Astrocyte (in vitro differentiated cells and primary cell): Measurements from ENCODE around the gene GCNT2. TPM values are rescaled to one million over a fixed set of nuclear protein-coding genes. Genes with fewer than 3 reads are reported as not detected.
"Not testable (repeated sequence)": the region's sequence is repeated elsewhere in the genome, so short reads cannot be mapped to it uniquely, and the experiment has no call there.

ENCODE experiments used
- DNase-seq: peaks from one replicate; pipeline ENCODE4 v3.0.0-alpha.2; 2010; ENCODE audit warnings: low read depth
- FAIRE-seq: peaks from 2 replicates; lab custom pipeline; 2011; peaks lifted over from hg19 to GRCh38; lab: Jason Lieb, UNC
- H2AFZ ChIP-seq: 2 replicates; pipeline ENCODE4 v1.6.0; 2012; ENCODE audit warnings: low read depth, low read length, inconsistent platforms
- H3K27ac ChIP-seq: 2 replicates; pipeline ENCODE4 v1.5.1; 2011; ENCODE audit warnings: low read depth, low read length, inconsistent platforms
- H3K27me3 ChIP-seq: 2 replicates; pipeline ENCODE4 v1.6.0; 2011; ENCODE audit warnings: low read length, inconsistent platforms; ENCODE audit not compliant: insufficient read depth
- H3K36me3 ChIP-seq: 2 replicates; pipeline ENCODE4 v1.5.1; 2011; ENCODE audit warnings: low read length, inconsistent platforms; ENCODE audit not compliant: insufficient read depth
- H3K4me1 ChIP-seq: 2 replicates; pipeline ENCODE4 v1.5.1; 2011; ENCODE audit warnings: low read length, inconsistent platforms; ENCODE audit not compliant: insufficient read depth
- H3K4me2 ChIP-seq: 2 replicates; pipeline ENCODE4 v1.6.0; 2012; ENCODE audit warnings: low read length, inconsistent platforms
- H3K4me3 ChIP-seq: 2 replicates; pipeline ENCODE4 v1.5.1; 2011; ENCODE audit warnings: low read depth, mild to moderate bottlenecking, low read length, inconsistent platforms; ENCODE audit not compliant: insufficient read depth
- H3K79me2 ChIP-seq: 2 replicates; pipeline ENCODE4 v1.6.0; 2012; ENCODE audit warnings: mild to moderate bottlenecking, low read length, inconsistent platforms; ENCODE audit not compliant: insufficient read depth
- H3K9ac ChIP-seq: 2 replicates; pipeline ENCODE4 v1.6.0; 2012; ENCODE audit warnings: mild to moderate bottlenecking, low read length, inconsistent platforms
- H3K9me3 ChIP-seq: 2 replicates; pipeline ENCODE4 v1.5.1; 2012; ENCODE audit warnings: low read depth, mild to moderate bottlenecking, low read length, inconsistent platforms; ENCODE audit not compliant: insufficient read depth
- H4K20me1 ChIP-seq: 2 replicates; pipeline ENCODE4 v1.6.0; 2012; ENCODE audit warnings: low read length, inconsistent platforms; ENCODE audit not compliant: insufficient read depth
- H3K27ac Mint-ChIP-seq: one replicate; pipeline ENCODE4 v1.8.0; 2021; ENCODE audit warnings: mild to moderate bottlenecking, mixed read lengths; ENCODE audit not compliant: unreplicated experiment
- H3K27me3 Mint-ChIP-seq: one replicate; pipeline ENCODE4 v1.8.0; 2021; ENCODE audit warnings: low read depth, mixed read lengths; ENCODE audit not compliant: unreplicated experiment
- H3K36me3 Mint-ChIP-seq: one replicate; pipeline ENCODE4 v1.8.0; 2021; ENCODE audit warnings: low read depth, mixed read lengths; ENCODE audit not compliant: unreplicated experiment
- H3K4me1 Mint-ChIP-seq: one replicate; pipeline ENCODE4 v1.8.0; 2021; ENCODE audit warnings: low read depth, mixed read lengths; ENCODE audit not compliant: unreplicated experiment
- H3K4me3 Mint-ChIP-seq: one replicate; pipeline ENCODE4 v1.8.0; 2021; ENCODE audit warnings: mild to moderate bottlenecking, moderate library complexity, mixed read lengths; ENCODE audit not compliant: unreplicated experiment
- H3K9me3 Mint-ChIP-seq: one replicate; pipeline ENCODE4 v1.8.0; 2021; ENCODE audit warnings: mild to moderate bottlenecking, mixed read lengths; ENCODE audit not compliant: unreplicated experiment
- CTCF ChIP-seq: IDR thresholded peaks from 2 replicates; pipeline ENCODE4 v1.5.1; 2011; ENCODE audit warnings: low read depth, mild to moderate bottlenecking, inconsistent platforms, low read length, moderate library complexity; ENCODE audit not compliant: insufficient read depth
- EZH2 ChIP-seq: IDR thresholded peaks from 2 replicates; pipeline ENCODE4 v1.6.1; 2012; ENCODE audit warnings: mild to moderate bottlenecking, low read length, inconsistent platforms; ENCODE audit not compliant: insufficient read depth
- total RNA-seq: library from RNA; stranded (reverse); gene quantifications from 2 replicates; pipeline ENCODE4 v1.2.1, GENCODE V29; 2021

GCNT2 gene
- total RNA-seq, 1 donor from 2014 or later, result 14.8 TPM

GRCh38 chr6:10485406-10485805 lies 35.7 kb upstream of the GCNT2 start:
- no peak overlapping the region for H3K27ac Mint-ChIP-seq
- H3K4me3 Mint-ChIP-seq, result no peak overlapping the region
- FAIRE-seq, result no peak
- Histone ChIP-seq H2AFZ (no peak overlapping the region), H3K79me2 (no peaks in the 10 kb centered on the region), H3K4me1 (peaks cover 3% of the 10 kb centered on the region), H3K36me3 (no peaks in the 10 kb centered on the region), H3K9me3 (no peaks in the 10 kb centered on the region), H4K20me1 (no peaks in the 10 kb centered on the region), H3K4me2 (no peak overlapping the region), H3K27ac (no peak overlapping the region), H3K4me3 (no peak overlapping the region), H3K9ac (no peak overlapping the region), H3K27me3 (no peaks in the 10 kb centered on the region)
- TF ChIP-seq CTCF (no peak), EZH2 (no peak)
- no peak for DNase-seq
- peaks cover 22% of the 10 kb centered on the region for H3K27me3 Mint-ChIP-seq
- H3K36me3 Mint-ChIP-seq, result no peaks in the 10 kb centered on the region
- peaks cover 13% of the 10 kb centered on the region for H3K4me1 Mint-ChIP-seq
- H3K9me3 Mint-ChIP-seq, result no peaks in the 10 kb centered on the region

- Histone ChIP-seq H3K9me3 (no peaks in the 10 kb centered on the region), H3K79me2 (no peaks in the 10 kb centered on the region), H3K4me2 (no peak overlapping the region), H2AFZ (no peak overlapping the region), H3K27ac (no peak overlapping the region), H4K20me1 (no peaks in the 10 kb centered on the region), H3K4me1 (no peaks in the 10 kb centered on the region), H3K36me3 (no peaks in the 10 kb centered on the region), H3K27me3 (no peaks in the 10 kb centered on the region), H3K9ac (no peak overlapping the region), H3K4me3 (no peak overlapping the region)
- Mint-ChIP-seq H3K4me3 (no peak overlapping the region), H3K27ac (no peak overlapping the region), H3K36me3 (no peaks in the 10 kb centered on the region), H3K27me3 (peaks cover 22% of the 10 kb centered on the region), H3K9me3 (no peaks in the 10 kb centered on the region), H3K4me1 (peaks cover 7% of the 10 kb centered on the region)
- DNase-seq, result no peak
- TF ChIP-seq CTCF, result no peak
- TF ChIP-seq EZH2, result no peak
- FAIRE-seq, result no peak
Observed at GRCh38 chr6:10486215-10486614, 34.9 kb upstream of the GCNT2 start.

GRCh38 chr6:10486944-10487588 lies 34.1 kb upstream of the GCNT2 start:
- not testable (repeated sequence) for H3K79me2 ChIP-seq, H2AFZ ChIP-seq, H3K9ac ChIP-seq, H3K27ac ChIP-seq, H3K36me3 Mint-ChIP-seq, H3K9me3 ChIP-seq, H3K36me3 ChIP-seq, H4K20me1 ChIP-seq, H3K9me3 Mint-ChIP-seq, H3K4me1 ChIP-seq, H3K4me2 ChIP-seq, H3K27me3 ChIP-seq, H3K27ac Mint-ChIP-seq, H3K4me3 ChIP-seq, H3K4me3 Mint-ChIP-seq, H3K4me1 Mint-ChIP-seq, DNase-seq, FAIRE-seq
- H3K27me3 Mint-ChIP-seq, result peaks cover 22% of the 10 kb centered on the region
